B cell (primary cell): ENCODE results near the gene ABCG1. TPM values are rescaled to one million over a fixed set of nuclear protein-coding genes. Genes with fewer than 3 reads are reported as not detected.

ENCODE experiments used
- ATAC-seq: fragments of 200-7000 bp; cut with Tn5 transposase; one replicate; pipeline ENCODE4 v1.10.0; 2021; ENCODE audit warnings: low read depth, mild to moderate bottlenecking, moderate number of reproducible peaks, moderate library complexity
- CTCF ChIA-PET: fragments of 350-600 bp; sonication (Branson Sonifier 250); formaldehyde crosslinking; loops from one replicate; lab custom pipeline; 2021; ENCODE audit warnings: antibody characterized with exemption, inconsistent platforms; lab: Charles Lee
- POLR2A ChIA-PET: fragments of 350-600 bp; sonication (Branson Sonifier 250); formaldehyde crosslinking; loops from one replicate; lab custom pipeline; 2021; ENCODE audit warnings: antibody characterized with exemption; lab: Charles Lee
- DNase-seq: peaks from one replicate; pipeline ENCODE4 v3.0.0; 2013
- H2AFZ ChIP-seq: 2 replicates; pipeline ENCODE4 v1.6.1; 2012; ENCODE audit warnings: mild to moderate bottlenecking, low read depth, low read length; ENCODE audit not compliant: insufficient read depth, poor library complexity, severe bottlenecking
- H3K27ac ChIP-seq, 2 donors: 1 replicate in 1 of 2; 2 replicates in 1 of 2; pipeline ENCODE4 v1.5.1; 2012 to 2013; ENCODE audit warnings: low read length in 2 of 2, mild to moderate bottlenecking in 2 of 2, moderate library complexity in 1 of 2
- H3K27me3 ChIP-seq, 4 experiments: fragments of 200-600 bp in 1 of 4; sonication (generic) in 1 of 4; replicated peaks in 1 of 4; 1 replicate in 2 of 4; 2 replicates in 2 of 4; pipeline versions ENCODE4 v1.6.1 to v1.7.0; 2013 to 2016; ENCODE audit warnings: low read length in 3 of 4, mild to moderate bottlenecking in 2 of 4, mixed read lengths in 1 of 4, moderate library complexity in 1 of 4; ENCODE audit not compliant: insufficient read depth in 4 of 4, control insufficient read depth in 3 of 4; ENCODE audit errors: control extremely low read depth in 1 of 4
- H3K36me3 ChIP-seq, 2 experiments: replicated peaks in 1 of 2; 1 replicate in 1 of 2; 2 replicates in 1 of 2; pipeline versions ENCODE4 v1.6.1 to v1.7.1; 2013; ENCODE audit warnings: low read length in 1 of 2; ENCODE audit not compliant: insufficient read depth in 2 of 2, control insufficient read depth in 1 of 2; ENCODE audit errors: control extremely low read depth in 1 of 2, extremely low read depth in 1 of 2
- H3K4me1 ChIP-seq, 2 donors: fragments of 200-600 bp in 1 of 2; sonication (generic) in 1 of 2; 1 replicate in 1 of 2; 2 replicates in 1 of 2; pipeline versions ENCODE4 v1.5.1 to v1.6.1; 2013 to 2017; ENCODE audit warnings: low read length in 2 of 2; ENCODE audit not compliant: control insufficient read depth in 2 of 2, insufficient read depth in 2 of 2
- H3K4me2 ChIP-seq: replicated peaks from 2 replicates; pipeline ENCODE3; 2012; ENCODE audit warnings: mild to moderate bottlenecking, low read depth, low read length; ENCODE audit not compliant: poor library complexity, severe bottlenecking
- H3K4me3 ChIP-seq, 5 experiments: fragments of 200-600 bp in 1 of 5; sonication (generic) in 1 of 5; 1 replicate in 3 of 5; 2 replicates in 2 of 5; pipeline versions ENCODE4 v1.5.1 to v1.7.0; 2011 to 2016; ENCODE audit warnings: low read length in 4 of 5, mild to moderate bottlenecking in 4 of 5, low read depth in 2 of 5, control low read depth in 1 of 5, moderate library complexity in 1 of 5; ENCODE audit not compliant: insufficient read depth in 1 of 5; ENCODE audit errors: control extremely low read depth in 1 of 5, extremely low read depth in 1 of 5
- H3K79me2 ChIP-seq: fragments of 200-600 bp; sonication (generic); one replicate; pipeline ENCODE4 v1.6.0; 2016; ENCODE audit warnings: low read length; ENCODE audit not compliant: control insufficient read depth, insufficient read depth
- H3K9ac ChIP-seq: fragments of 200-600 bp; sonication (generic); 2 replicates; pipeline ENCODE4 v1.6.1; 2017; ENCODE audit warnings: mild to moderate bottlenecking, low read length, moderate library complexity
- H3K9me3 ChIP-seq, 3 donors: one replicate each; pipeline versions ENCODE4 v1.6.1 to v1.7.1; 2013; ENCODE audit warnings: low read length in 2 of 3; ENCODE audit not compliant: control insufficient read depth in 2 of 3, insufficient read depth in 1 of 3; ENCODE audit errors: control extremely low read depth in 1 of 3
- H4K20me1 ChIP-seq: 2 replicates; pipeline ENCODE4 v1.6.0; 2012; ENCODE audit warnings: mild to moderate bottlenecking, low read length; ENCODE audit not compliant: insufficient read depth, control insufficient read depth, poor library complexity, severe bottlenecking
- H3K27ac Mint-ChIP-seq: one replicate; pipeline ENCODE4 v1.8.0; 2021; ENCODE audit warnings: mixed read lengths
- H3K27me3 Mint-ChIP-seq: one replicate; pipeline ENCODE4 v1.8.0; 2021; ENCODE audit warnings: mixed read lengths
- H3K4me1 Mint-ChIP-seq: one replicate; pipeline ENCODE4 v1.8.0; 2021; ENCODE audit warnings: mixed read lengths
- H3K4me3 Mint-ChIP-seq: one replicate; pipeline ENCODE4 v1.8.0; 2021; ENCODE audit warnings: mixed read lengths
- H3K9me3 Mint-ChIP-seq: one replicate; pipeline ENCODE4 v1.8.0; 2022; ENCODE audit warnings: mixed read lengths; ENCODE audit not compliant: insufficient read depth
- EZH2 ChIP-seq: IDR thresholded peaks from 2 replicates; pipeline ENCODE4 v1.6.1; 2012; ENCODE audit warnings: borderline replicate concordance, low read depth, mild to moderate bottlenecking, moderate library complexity, low read length; ENCODE audit not compliant: insufficient read depth, poor library complexity, severe bottlenecking
- WGBS: methylation state at CpG from one replicate; pipeline ENCODE4 v1.1.5; 2013; ENCODE audit warnings: missing lambda C conversion rate; ENCODE audit not compliant: insufficient coverage; 5-methylcytosine and 5-hydroxymethylcytosine counted together
- intact Hi-C: fragments of 100-400 bp; cut with micrococcal nuclease; formaldehyde crosslinking; loops from one replicate; pipeline ENCODE4 v1.10.0; 2022
- polyA plus RNA-seq: library from polyadenylated mRNA; depleted of rRNA; stranded (reverse); fragments of >200 nt; gene quantifications from 2 replicates; pipeline ENCODE4 v1.2.3, GENCODE V29; 2012
- total RNA-seq, 2 donors: library from RNA; stranded (reverse); fragments of 120-200 nt in 1 of 2; gene quantifications; 1 replicate in 1 of 2; 2 replicates in 1 of 2; pipeline versions ENCODE4 v1.2.3 to v1.2.4, GENCODE V29; 2013 to 2022
- TF ChIP-seq, protein P1 (sequence below): fragments of 200-600 bp; IDR thresholded peaks from one replicate; pipeline ENCODE4 v1.8.0; 2022; ENCODE audit warnings: antibody characterized with exemption, mild to moderate bottlenecking

ABCG1 gene
- total and polyA plus RNA-seq, 2 donors (not counting 1 experiment from before 2014, with no cell fraction given), result 8.7 to 27.5 TPM

DNA sequence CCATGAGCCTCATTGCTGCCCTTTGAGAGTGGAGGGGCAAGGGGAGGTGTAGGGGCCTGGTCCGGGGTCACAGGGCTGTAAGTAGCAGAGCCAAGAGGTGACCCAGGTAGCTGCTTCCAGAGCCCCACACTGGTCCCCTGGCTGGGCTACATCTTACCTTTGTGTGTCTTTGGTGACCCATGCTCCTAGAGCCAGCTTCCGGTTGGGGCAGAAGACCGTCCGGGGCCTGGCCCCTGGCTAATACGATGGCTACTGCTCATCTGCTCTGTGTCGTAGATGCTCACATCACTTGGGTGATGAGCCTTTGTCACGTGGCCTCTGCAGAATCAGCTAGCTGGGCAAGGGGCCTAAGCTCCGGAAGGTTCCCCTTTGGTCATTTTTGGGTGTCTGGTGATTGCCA, 20.6 kb downstream of the ABCG1 start:
- Histone ChIP-seq H3K27me3 (no peaks in the 10 kb centered on the region), H3K9ac (no peak overlapping the region), H3K27ac (no peak overlapping the region), H3K4me1 (peaks cover 53 to 67% of the 10 kb centered on the region in 2 donors), H2AFZ (no peak overlapping the region), H3K9me3 (no peaks in the 10 kb centered on the region), H3K4me2 (no peak overlapping the region), H3K36me3 (peaks cover 0 to 3% of the 10 kb centered on the region in 2 experiments), H3K79me2 (peaks cover 96% of the 10 kb centered on the region), H4K20me1 (peaks cover 73% of the 10 kb centered on the region), H3K4me3 (no peak overlapping the region)
- no peak for ATAC-seq
- Mint-ChIP-seq H3K27me3 (no peaks in the 10 kb centered on the region), H3K4me1 (peaks cover 64% of the 10 kb centered on the region), H3K4me3 (no peak overlapping the region), H3K9me3 (no peaks in the 10 kb centered on the region), H3K27ac (no peak overlapping the region)
- no peak for DNase-seq
- POLR2A ChIA-PET, result interaction anchor here (1.0 to 1.5 kb wide), 2 partner anchors 14 to 52 kb away, joined by 3 to 5 read pairs; no protein-coding TSS in a partner anchor
- 98% methylated on average over 6 of the region's 8 CpGs for WGBS
- intact Hi-C loops, result loop anchor here (10.0 kb wide), 1 partner anchor 875 kb away; the partner anchor contains the start of gene MX2
- CTCF ChIA-PET, result interaction anchor here (0.6 to 3.2 kb wide), 4 partner anchors 10 to 94 kb away, joined by 3 to 30 read pairs (median 3); no protein-coding TSS in a partner anchor
- TF ChIP-seq, protein P1, sequence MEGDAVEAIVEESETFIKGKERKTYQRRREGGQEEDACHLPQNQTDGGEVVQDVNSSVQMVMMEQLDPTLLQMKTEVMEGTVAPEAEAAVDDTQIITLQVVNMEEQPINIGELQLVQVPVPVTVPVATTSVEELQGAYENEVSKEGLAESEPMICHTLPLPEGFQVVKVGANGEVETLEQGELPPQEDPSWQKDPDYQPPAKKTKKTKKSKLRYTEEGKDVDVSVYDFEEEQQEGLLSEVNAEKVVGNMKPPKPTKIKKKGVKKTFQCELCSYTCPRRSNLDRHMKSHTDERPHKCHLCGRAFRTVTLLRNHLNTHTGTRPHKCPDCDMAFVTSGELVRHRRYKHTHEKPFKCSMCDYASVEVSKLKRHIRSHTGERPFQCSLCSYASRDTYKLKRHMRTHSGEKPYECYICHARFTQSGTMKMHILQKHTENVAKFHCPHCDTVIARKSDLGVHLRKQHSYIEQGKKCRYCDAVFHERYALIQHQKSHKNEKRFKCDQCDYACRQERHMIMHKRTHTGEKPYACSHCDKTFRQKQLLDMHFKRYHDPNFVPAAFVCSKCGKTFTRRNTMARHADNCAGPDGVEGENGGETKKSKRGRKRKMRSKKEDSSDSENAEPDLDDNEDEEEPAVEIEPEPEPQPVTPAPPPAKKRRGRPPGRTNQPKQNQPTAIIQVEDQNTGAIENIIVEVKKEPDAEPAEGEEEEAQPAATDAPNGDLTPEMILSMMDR, result no peak
- TF ChIP-seq EZH2, result no peak

DNA sequence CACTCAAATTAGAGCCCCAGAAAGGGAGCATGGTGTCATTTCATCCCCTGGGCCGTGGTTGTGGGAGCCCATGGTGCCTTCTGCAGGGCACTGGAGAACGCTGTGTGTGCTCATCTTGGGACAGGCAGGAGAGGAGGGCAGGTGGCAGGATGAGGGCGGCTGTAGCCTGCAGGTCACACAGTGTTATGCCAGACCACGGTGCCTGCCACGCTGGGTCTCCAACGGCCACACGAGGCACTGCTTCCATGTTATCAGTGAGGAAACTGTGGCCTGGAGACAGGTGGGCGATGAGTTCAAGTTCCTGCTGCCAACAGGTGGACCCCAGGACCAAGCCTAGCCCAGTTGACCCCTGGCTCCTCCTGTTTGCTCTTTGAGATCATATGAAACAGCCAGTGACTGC, 21.0 kb downstream of the ABCG1 start:
- Histone ChIP-seq H4K20me1 (peaks cover 76% of the 10 kb centered on the region), H3K4me1 (peaks cover 52 to 65% of the 10 kb centered on the region in 2 donors), H3K4me3 (no peak overlapping the region), H3K9me3 (no peaks in the 10 kb centered on the region), H3K79me2 (peaks cover 98% of the 10 kb centered on the region), H3K27ac (no peak overlapping the region), H3K4me2 (no peak overlapping the region), H3K36me3 (peaks cover 0 to 7% of the 10 kb centered on the region in 2 experiments), H3K27me3 (no peaks in the 10 kb centered on the region), H2AFZ (no peak overlapping the region), H3K9ac (no peak overlapping the region)
- ChIA-PET POLR2A (no interaction called here), CTCF (interaction anchor here (0.9 to 3.2 kb wide), 2 partner anchors 9 to 20 kb away, joined by 3 to 30 read pairs; no protein-coding TSS in a partner anchor)
- no peak for TF ChIP-seq EZH2
- TF ChIP-seq, protein P1, result no peak
- no peak overlapping the region for H3K27ac Mint-ChIP-seq
- no peaks in the 10 kb centered on the region for H3K9me3 Mint-ChIP-seq
- DNase-seq (no peak), ATAC-seq (no peak)
- WGBS, result 92% methylated on average over 8 of the region's 8 CpGs
- H3K4me3 Mint-ChIP-seq, result no peak overlapping the region
- H3K4me1 Mint-ChIP-seq, result peaks cover 62% of the 10 kb centered on the region
- intact Hi-C loops, result loop anchor here (10.0 kb wide), 1 partner anchor 875 kb away; the partner anchor contains the start of gene MX2
- no peaks in the 10 kb centered on the region for H3K27me3 Mint-ChIP-seq
